Skin epidermis (tissue), 12 donors: ENCODE results near the gene MRGPRD.

Experiments used
- H3K27ac ChIP-seq, 21 experiments: fragments of 200-600 bp; sonication (generic) in 11 of 21; one replicate each; pipeline ENCODE4 v1.5.0; 2020; ENCODE audit warnings: mild to moderate bottlenecking in 3 of 21, inconsistent platforms in 2 of 21, moderate library complexity in 2 of 21
- H3K4me3 ChIP-seq, 7 experiments: fragments of 200-600 bp; sonication (generic) in 2 of 7; one replicate each; pipeline ENCODE4 v1.5.0; 2020; ENCODE audit warnings: inconsistent platforms in 2 of 7, mild to moderate bottlenecking in 2 of 7, moderate library complexity in 1 of 7

The MRGPRD gene, protein sequence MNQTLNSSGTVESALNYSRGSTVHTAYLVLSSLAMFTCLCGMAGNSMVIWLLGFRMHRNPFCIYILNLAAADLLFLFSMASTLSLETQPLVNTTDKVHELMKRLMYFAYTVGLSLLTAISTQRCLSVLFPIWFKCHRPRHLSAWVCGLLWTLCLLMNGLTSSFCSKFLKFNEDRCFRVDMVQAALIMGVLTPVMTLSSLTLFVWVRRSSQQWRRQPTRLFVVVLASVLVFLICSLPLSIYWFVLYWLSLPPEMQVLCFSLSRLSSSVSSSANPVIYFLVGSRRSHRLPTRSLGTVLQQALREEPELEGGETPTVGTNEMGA

DNA sequence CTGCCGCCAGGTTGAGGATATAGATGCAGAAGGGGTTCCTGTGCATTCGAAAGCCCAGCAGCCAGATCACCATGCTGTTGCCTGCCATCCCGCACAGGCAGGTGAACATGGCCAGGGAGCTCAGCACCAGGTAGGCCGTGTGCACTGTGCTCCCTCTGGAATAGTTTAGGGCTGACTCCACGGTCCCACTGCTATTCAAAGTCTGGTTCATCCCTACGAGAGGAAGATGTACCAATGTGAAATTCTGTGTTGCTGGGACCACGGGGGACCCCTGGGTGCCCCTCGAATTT lies at the start of gene MRGPRD:
TSS of gene MRGPRD (minus strand) at position 211 of the 290 bp plus-strand sequence. CDS start at position 211, 0 bp downstream.
- Histone ChIP-seq H3K27ac (no peak within 1 kb of the TSS), H3K4me3 (peak within 1 kb of the TSS in 1 of 7 experiments; percentile 8)

DNA sequence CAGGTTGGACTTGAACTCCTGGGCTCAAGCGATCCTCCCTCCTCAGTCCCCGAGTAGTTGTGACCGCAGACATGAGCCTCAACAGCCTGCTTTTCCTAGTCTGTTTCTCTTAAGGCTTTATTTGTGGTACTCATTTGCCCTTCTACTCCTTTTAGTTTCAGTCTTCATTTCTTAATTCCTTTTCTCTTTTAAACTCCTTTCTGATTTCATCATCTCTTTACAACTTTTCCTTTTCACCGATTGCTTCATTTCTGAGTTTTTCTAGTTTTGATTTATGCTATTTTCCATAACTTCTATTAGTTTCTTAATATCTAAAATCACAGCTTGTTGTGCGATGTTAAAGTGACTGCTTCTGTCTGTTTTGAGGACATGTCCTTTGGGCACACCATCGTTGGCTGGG lies 49.5 kb upstream of the MRGPRD start:
- Histone ChIP-seq H3K27ac (no peak overlapping the region), H3K4me3 (no peak overlapping the region)

DNA sequence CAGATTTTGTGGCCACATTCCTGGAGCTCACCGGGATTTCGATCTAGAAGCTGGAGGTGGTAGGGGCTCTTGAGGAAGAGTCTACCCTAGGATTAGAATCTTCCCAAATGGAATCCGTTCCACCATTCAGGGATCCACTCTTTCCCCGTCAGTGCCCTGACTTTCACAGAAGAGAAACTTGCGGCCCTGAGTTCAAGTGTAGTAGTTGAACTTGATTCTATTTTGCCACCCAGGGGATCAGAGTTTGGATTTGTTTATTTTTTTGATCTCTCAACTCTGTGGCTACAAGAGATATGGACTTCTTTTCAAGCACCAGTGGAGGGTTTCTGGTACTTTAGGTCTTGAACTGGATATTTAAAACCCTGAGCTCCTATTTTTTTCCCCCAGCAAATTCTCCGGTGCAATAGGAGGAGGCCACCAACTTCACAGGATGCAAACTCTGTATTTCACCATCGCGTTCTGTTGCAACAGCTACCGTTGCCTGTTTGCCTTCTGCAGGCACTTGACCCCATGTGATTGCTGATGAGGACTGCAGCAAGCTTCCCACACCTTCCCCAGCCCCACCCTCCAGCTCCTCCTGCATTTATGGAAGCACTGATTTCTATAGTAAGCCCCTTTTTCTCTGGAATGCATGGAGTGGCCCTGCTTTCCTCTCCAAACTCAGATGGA lies 47.1 kb upstream of the MRGPRD start:
- H3K4me3 ChIP-seq: no peak overlapping the region
- no peak overlapping the region for H3K27ac ChIP-seq

DNA sequence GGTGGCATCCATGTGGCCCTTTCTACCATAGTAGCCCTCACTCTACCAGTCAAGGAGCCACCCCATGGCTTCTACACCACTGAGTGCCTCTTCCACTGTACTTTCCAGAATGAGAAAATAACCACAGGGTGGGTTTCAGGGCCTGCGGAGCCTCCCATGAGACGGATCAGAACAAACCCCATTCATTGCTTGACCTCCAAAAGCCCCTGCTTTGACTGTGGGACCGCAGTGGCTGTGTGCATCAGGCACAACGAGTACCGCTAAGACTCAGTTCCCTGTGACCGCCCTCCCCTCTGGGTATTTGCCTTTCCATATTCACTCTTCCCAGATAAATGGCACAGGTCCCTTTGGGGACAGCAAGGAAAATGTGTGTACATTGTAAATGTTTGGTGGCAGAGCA lies 43.7 kb upstream of the MRGPRD start:
- Histone ChIP-seq H3K27ac (no peak overlapping the region), H3K4me3 (no peak overlapping the region)

GRCh38 chr11:69022260-69022659 lies 41.5 kb upstream of the MRGPRD start:
- H3K27ac ChIP-seq: no peak overlapping the region

DNA sequence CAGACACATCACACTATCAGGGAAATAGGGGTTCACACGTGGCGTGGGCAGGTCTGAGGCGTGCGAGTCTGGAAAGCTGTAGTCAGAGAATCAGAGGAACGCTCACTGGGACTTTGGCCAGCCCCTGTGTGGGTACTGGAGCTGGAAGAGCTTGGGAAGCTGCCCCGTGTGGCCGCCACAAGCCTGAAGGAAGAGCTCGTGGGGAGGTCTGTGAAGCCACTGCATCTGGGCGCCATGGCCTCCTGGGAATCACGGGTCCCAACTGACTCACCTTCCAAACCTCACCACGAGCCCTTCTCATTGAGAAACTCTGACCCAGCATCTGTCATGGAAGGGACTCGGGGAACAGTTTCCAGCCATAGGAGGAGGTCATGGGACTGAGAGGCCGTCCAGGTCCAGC lies 38.1 kb upstream of the MRGPRD start:
- Histone ChIP-seq H3K27ac (peak overlapping the region in 1 of 21 experiments; percentile 41), H3K4me3 (no peak overlapping the region)

More at GRCh38 chr11:69022260-69022659, 41.5 kb upstream of the MRGPRD start:
- H3K4me3 ChIP-seq: no peak overlapping the region

DNA sequence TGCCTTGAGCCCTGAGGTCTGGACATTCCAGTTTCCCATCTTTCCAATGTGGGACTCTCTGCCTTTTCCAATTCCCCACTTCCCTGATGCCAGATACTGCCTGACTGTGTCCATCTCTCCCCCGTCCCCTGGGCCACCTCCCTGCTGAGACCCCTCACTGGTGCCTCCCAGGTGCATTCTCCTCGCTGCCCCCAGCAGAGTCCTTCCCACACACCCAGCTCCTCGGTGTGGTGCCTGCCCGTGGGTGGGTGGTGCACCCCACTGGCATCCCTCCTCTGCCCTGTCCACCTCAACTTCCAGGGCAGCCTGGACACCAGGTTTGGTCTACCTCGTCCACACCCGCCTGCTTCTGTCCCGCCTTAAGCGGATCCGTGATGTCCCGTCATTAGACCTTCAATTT lies 37.2 kb upstream of the MRGPRD start:
- Histone ChIP-seq H3K4me3 (no peak overlapping the region), H3K27ac (no peak overlapping the region)

GRCh38 chr11:69014898-69015549 lies 34.2 kb upstream of the MRGPRD start:
- H3K4me3 ChIP-seq: no peak overlapping the region
- H3K27ac ChIP-seq: peak overlapping the region in 13 of 21 experiments; percentile 15 to 91 (median 84)

DNA sequence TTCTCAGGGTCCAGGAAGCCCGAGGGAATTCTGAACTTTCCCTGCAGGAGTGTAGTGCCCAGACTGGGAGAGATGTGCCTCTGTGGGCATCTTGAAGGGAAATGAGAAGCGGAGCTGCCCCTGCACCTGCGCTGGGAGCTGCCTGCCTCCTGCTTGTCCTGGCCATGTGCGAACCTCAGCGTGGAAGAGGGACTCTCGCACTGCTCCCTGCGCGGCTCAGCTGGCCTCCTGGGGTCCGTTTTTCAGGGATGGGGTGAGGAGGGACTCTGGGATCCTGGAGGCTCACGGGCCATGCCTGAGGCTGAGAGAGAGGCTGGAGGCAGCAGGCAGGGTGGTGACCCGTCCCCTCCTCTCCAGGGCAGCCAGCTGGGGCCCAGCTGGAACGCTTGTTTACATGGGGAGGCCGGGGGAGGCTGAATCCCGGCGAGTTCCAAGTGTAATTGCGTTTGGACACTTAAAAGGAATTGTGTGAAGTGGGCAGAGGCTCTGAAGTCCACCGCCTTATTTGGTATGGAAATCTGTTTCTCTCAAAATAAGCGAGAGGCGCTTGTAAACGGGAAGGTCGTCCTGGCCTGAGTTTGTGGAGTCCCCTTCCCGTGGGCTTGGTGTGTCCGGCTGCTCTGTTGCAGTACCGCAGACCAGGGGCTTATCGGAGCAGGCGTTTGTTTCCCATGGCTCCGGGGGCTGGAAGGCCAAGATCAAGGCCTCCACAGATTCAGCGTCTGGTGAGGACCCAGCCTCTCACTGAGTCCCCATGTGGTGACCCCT lies 33.5 kb upstream of the MRGPRD start:
- Histone ChIP-seq H3K4me3 (no peak overlapping the region), H3K27ac (peak overlapping the region in 17 of 21 experiments; percentile 6 to 91 (median 80))

DNA sequence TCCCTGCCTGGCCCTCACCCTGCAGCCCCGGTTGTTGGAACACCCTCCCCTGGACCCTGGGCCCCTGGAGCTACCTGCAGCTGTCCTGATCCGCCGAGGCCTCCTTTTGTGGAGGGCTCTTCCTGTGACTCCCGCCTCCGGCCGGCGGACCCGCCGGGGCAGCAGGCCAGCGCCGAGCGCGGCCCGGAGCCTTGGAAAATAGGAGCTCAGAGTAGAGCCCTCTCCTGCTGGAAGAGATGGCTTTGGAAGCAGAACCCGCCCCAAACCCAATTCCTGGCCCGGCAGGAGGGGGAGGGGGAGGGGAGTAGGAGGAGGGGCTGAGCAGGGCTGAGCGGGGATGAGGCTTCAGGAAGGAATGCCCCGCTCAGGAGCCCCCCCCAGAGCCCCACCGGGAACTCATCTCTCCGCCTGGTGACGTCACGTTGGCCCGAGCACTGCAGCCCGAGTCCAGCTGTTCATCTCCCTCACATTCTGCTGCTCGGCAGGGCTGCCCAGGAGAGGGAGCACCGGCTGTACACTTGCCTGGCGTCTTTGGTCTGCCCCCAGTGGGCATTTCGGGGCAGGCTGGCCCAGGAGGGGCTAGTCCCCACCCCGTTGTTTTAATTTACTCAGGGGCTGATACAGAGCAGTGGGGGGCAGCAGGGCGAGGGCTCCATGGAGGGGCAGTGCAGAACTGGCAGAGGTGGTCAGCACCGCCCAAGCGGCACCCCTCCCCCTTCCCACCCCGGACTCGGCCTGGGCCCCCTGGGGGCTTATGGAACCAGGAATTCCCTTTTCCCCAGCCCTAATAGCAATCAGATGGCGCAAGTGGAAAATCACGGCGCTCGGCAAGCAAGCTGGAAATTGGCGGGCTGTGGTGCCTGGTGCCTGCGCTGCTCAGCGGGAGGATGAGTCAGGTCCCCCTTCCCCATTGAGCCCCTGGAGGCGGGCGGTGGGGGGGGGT lies 32.5 kb upstream of the MRGPRD start, which contains the start of gene MRGPRF:
TSS of gene MRGPRF (minus strand) at position 238 of the 943 bp plus-strand sequence. CDS start 3,345 bp downstream, outside the sequence.
- Histone ChIP-seq H3K4me3 (peak within 1 kb of the TSS; percentile 21 to 48 (median 29)), H3K27ac (peak within 1 kb of the TSS in 20 of 21 experiments; percentile 28 to 91 (median 79))

- Histone ChIP-seq H3K4me3 (peak overlapping the region; percentile 21 to 48 (median 29)), H3K27ac (peak overlapping the region in 20 of 21 experiments; percentile 28 to 91 (median 79))
Observed at GRCh38 chr11:69012092-69013008, 31.6 kb upstream of the MRGPRD start.

DNA sequence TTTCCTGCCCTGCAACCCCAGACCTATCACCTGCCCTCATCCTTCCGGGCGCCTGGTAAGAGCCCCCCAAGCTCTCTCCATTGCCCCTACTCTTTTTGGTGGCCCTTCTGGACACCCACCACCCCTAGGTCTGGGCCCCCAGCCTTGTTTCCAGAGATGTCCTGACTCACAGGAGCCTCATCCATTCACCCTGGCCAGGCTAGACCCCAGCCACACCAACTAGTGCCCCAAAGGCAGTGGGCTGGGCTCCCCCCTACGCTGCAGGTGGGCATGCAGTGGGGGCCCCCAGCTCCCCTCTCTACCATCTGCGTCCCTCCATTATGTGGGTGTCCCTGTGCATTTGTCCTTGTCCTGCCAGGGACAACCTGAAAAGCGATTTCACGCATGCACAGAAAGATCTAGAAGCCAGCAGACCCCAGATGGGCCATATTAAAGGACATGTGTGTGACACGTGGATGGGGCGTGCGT lies 30.9 kb upstream of the MRGPRD start:
- Histone ChIP-seq H3K4me3 (peak overlapping the region; percentile 21 to 48 (median 29)), H3K27ac (peak overlapping the region in 16 of 21 experiments; percentile 37 to 91 (median 82))

DNA sequence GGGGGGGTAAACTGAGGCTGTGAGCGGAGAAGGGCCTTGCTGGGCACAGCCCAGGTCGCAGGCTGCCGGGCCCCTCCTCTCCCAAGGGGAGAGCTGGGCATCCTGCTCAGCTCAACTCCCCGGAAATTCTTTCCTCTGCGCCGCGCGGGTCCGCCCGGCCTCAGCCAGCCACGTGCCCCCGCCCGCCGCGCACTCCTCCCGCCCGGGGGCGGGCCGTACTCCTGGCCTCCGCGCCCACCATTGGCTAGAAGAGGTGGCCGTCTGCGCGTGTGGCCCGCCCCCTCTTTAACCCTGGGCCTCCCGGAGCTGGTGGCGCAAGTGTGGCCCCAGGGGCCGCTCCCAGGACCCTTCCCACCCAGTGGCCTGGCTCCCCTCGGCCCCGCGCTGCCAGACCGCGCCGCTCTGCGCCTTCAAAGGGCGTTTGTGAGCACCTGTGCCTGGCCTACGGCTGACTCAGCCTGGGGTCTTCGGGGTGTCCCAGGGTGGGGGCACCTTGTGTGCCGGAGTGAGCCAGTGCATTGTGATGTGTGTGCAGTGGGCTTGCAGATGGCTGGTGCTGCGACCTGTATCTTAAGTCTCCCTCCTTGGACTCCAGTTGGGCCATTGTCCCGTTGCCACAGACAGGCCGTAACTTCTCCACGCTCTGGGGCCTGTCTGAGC lies 30.3 kb upstream of the MRGPRD start:
- Histone ChIP-seq H3K4me3 (peak overlapping the region; percentile 8 to 48 (median 26)), H3K27ac (peak overlapping the region in 19 of 21 experiments; percentile 22 to 91 (median 78))

GRCh38 chr11:69010361-69010891 lies 29.6 kb upstream of the MRGPRD start:
- H3K4me3 ChIP-seq: peak overlapping the region; percentile 8 to 48 (median 26)
- peak overlapping the region in 17 of 21 experiments; percentile 22 to 91 (median 76) for H3K27ac ChIP-seq

DNA sequence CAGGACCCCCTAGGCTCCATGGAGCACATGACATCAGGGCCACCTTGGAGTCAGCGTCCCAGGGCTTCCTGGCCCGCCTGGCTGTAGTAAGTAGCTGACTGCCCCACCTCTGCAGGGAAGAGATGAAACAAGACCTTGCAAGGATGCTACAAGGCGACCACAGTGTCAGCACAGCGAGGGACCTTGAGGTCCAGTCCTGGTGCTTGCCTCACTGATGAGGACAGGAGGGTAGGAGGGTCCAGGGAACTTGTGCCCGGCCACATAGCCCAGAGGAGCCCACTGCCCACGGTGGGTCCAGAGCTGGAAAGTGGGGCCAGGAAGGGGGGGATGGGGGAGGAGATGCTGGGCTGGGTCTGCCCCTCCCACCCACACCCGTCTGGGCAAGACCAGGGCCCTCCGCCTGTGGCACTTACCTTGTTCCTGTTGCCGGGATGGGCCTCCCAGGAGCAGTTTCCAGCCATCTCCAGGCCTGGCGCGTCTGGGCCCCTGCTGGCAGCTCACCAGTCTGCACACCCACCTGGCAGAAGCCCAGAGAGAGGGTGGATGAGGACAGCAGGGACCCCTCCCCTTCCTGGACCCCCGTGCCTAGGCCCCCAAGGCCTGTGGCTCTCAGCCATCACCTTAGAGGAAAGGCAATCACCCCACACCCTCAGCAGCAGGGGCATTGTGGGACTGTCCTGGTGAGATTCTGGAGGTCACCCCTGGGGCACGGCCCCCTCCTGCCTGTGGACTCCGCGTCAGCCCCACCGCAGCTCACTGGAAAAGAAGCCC lies 28.8 kb upstream of the MRGPRD start:
- peak overlapping the region in 17 of 21 experiments; percentile 1 to 88 (median 65) for H3K27ac ChIP-seq
- H3K4me3 ChIP-seq: peak overlapping the region in 1 of 7 experiments; percentile 42
